CD4-positive, alpha-beta T cell treated with Interleukin-21 for 1 hour (primary cell): ENCODE results near the gene NMT2.

Source experiments
- DNase-seq: peaks from one replicate; pipeline ENCODE4 v3.0.0-alpha.2; 2020

Gene NMT2

GRCh38 chr10:15140698-15141097 is 27.8 kb downstream of the NMT2 start:
- DNase-seq, result no peak

- DNase-seq, result no peak
Observed at GRCh38 chr10:15137636-15138035, 30.9 kb downstream of the NMT2 start.

- DNase-seq, result no peak
Observed at GRCh38 chr10:15137036-15137359, 31.5 kb downstream of the NMT2 start.

GRCh38 chr10:15136129-15137035 is 32.1 kb downstream of the NMT2 start:
- DNase-seq, result no peak

- no peak for DNase-seq
Observed at GRCh38 chr10:15131330-15131729, 37.2 kb downstream of the NMT2 start.

GRCh38 chr10:15124908-15125307 is 43.6 kb downstream of the NMT2 start:
- DNase-seq, result no peak

- no peak for DNase-seq
Observed at GRCh38 chr10:15124190-15124589, 44.3 kb downstream of the NMT2 start.

GRCh38 chr10:15123749-15124184 is 44.7 kb downstream of the NMT2 start:
- no peak for DNase-seq

- DNase-seq, result no peak
Observed at GRCh38 chr10:15122477-15123030, 45.9 kb downstream of the NMT2 start.

GRCh38 chr10:15121707-15122106 is 46.8 kb downstream of the NMT2 start:
- DNase-seq, result no peak

GRCh38 chr10:15120523-15120922 is 48.0 kb downstream of the NMT2 start:
- no peak for DNase-seq

GRCh38 chr10:15118615-15119014 is 49.9 kb downstream of the NMT2 start:
- DNase-seq, result no peak

GRCh38 chr10:15116225-15116624 is 52.3 kb downstream of the NMT2 start:
- DNase-seq, result no peak

- no peak for DNase-seq
Observed at GRCh38 chr10:15113766-15114165, 54.7 kb downstream of the NMT2 start.

GRCh38 chr10:15112657-15113056 is 55.8 kb downstream of the NMT2 start:
- no peak for DNase-seq

GRCh38 chr10:15106352-15107013 is 62.0 kb downstream of the NMT2 start:
- DNase-seq, result peak; percentile 73

GRCh38 chr10:15103513-15103912 is 65.0 kb downstream of the NMT2 start:
- DNase-seq, result no peak

GRCh38 chr10:15099886-15100285 is 68.6 kb downstream of the NMT2 start:
- DNase-seq, result no peak

- DNase-seq, result peak; percentile 94
Observed at GRCh38 chr10:15097011-15097812, 71.3 kb downstream of the NMT2 start, which contains the start of gene RPP38. Gene RPP38, plus strand, starts transcription at chr10:15097355. Its CDS starts 5,960 bp downstream, at chr10:15103315.

GRCh38 chr10:15096661-15097010 is 71.9 kb downstream of the NMT2 start:
- DNase-seq, result no peak

GRCh38 chr10:15092855-15093408 is 75.6 kb downstream of the NMT2 start:
- no peak for DNase-seq

GRCh38 chr10:15091418-15091817 is 77.1 kb downstream of the NMT2 start:
- DNase-seq, result no peak
